A549 (cell line): Measurements from ENCODE around the gene CD300LF. TPM values are rescaled to one million over a fixed set of nuclear protein-coding genes. Genes with fewer than 3 reads are reported as not detected.

ENCODE experiments used
- ATAC-seq, 2 experiments: fragments of 200-7000 bp in 1 of 2; fragments of >200 bp in 1 of 2; cut with Nextera tagmentation in 1 of 2; cut with Tn5 transposase in 1 of 2; 3 replicates each; pipeline versions ENCODE4 v1.8.0 to v1.9.1; 2018 to 2020; ENCODE audit warnings: mild to moderate bottlenecking in 1 of 2, moderate library complexity in 1 of 2
- CTCF ChIA-PET: fragments of 300-600 bp; sonication (Branson Sonifier 250); formaldehyde crosslinking; extraction: SDS; loops from one replicate; lab custom pipeline; 2021; ENCODE audit warnings: antibody characterized with exemption, inconsistent platforms; lab: Yijun Ruan, JAX
- POLR2A ChIA-PET: fragments of 350-600 bp; formaldehyde crosslinking; extraction: SDS; loops from one replicate; lab custom pipeline; 2021; ENCODE audit warnings: antibody characterized with exemption, inconsistent platforms; lab: Yijun Ruan, JAX
- DNase-seq, 2 experiments: peaks; one replicate each; pipeline versions ENCODE4 v3.0.0 to v3.0.0-alpha.2; 2011 to 2016; ENCODE audit warnings: low read depth in 1 of 2, low spot score in 1 of 2
- FAIRE-seq: peaks from 2 replicates; lab custom pipeline; 2011; peaks lifted over from hg19 to GRCh38; lab: Jason Lieb, UNC
- H3K27ac ChIP-seq, 2 experiments: fragments of >200 bp; sonication (Bioruptor Twin); formaldehyde crosslinking; 3 replicates each; pipeline ENCODE4 v1.5.1; 2016 to 2017
- H3K4me1 ChIP-seq: fragments of >200 bp; sonication (Bioruptor Twin); formaldehyde crosslinking; 3 replicates; pipeline ENCODE4 v1.6.1; 2016
- H3K4me2 ChIP-seq: fragments of >200 bp; sonication (Bioruptor Twin); formaldehyde crosslinking; 3 replicates; pipeline ENCODE4 v1.6.1; 2016
- H3K4me3 ChIP-seq: fragments of >200 bp; sonication (Bioruptor Twin); formaldehyde crosslinking; 3 replicates; pipeline ENCODE4 v1.5.1; 2016
- H3K9me3 ChIP-seq: fragments of >200 bp; sonication (Bioruptor Twin); formaldehyde crosslinking; 3 replicates; pipeline ENCODE4 v1.6.1; 2016
- CBX8 ChIP-seq: fragments of 200-600 bp; sonication (generic); IDR thresholded peaks from 2 replicates; pipeline ENCODE4 v1.6.1; 2016
- CEBPB ChIP-seq, 2 experiments: fragments of >200 bp in 1 of 2; sonication (Bioruptor Twin) in 1 of 2; formaldehyde crosslinking in 1 of 2; IDR thresholded peaks; 2 replicates each; pipeline ENCODE4 v1.6.1; 2012 to 2016
- CHD2 ChIP-seq: fragments of 150-350 bp; IDR thresholded peaks from 2 replicates; pipeline ENCODE4 v1.6.1; 2014; ENCODE audit warnings: low read length; ENCODE audit not compliant: partially characterized antibody
- EHF ChIP-seq: fragments of 250-450 bp; sonication (Bioruptor Pico); IDR thresholded peaks from 2 replicates; pipeline ENCODE4 v1.5.0; 2020; ENCODE audit warnings: mild to moderate bottlenecking
- EP300 ChIP-seq, 2 experiments: fragments of >200 bp; sonication (Bioruptor Twin); formaldehyde crosslinking; IDR thresholded peaks; 2 replicates in 1 of 2; 3 replicates in 1 of 2; pipeline ENCODE4 v1.6.1; 2016 to 2017
- ESRRA ChIP-seq: fragments of 150-350 bp; IDR thresholded peaks from 2 replicates; pipeline ENCODE4 v1.6.1; 2014; ENCODE audit warnings: mild to moderate bottlenecking, low read length, borderline replicate concordance
- FOSB ChIP-seq: fragments of 250-450 bp; sonication (Bioruptor Pico); IDR thresholded peaks from 2 replicates; pipeline ENCODE4 v1.5.0; 2020; ENCODE audit warnings: mild to moderate bottlenecking, moderate library complexity
- FOSL2 ChIP-seq, 2 experiments: fragments of 450-650 bp in 1 of 2; fragments of >200 bp in 1 of 2; sonication (Bioruptor Twin) in 1 of 2; formaldehyde crosslinking; IDR thresholded peaks; 2 replicates each; pipeline versions ENCODE4 v1.5.0 to v1.6.1; 2016 to 2020; ENCODE audit warnings: mild to moderate bottlenecking in 1 of 2, moderate library complexity in 1 of 2
- HEYL ChIP-seq: fragments of 250-450 bp; sonication (Bioruptor Pico); IDR thresholded peaks from 2 replicates; pipeline ENCODE4 v1.8.0; 2021; ENCODE audit warnings: mild to moderate bottlenecking, moderate library complexity
- HMGXB4 ChIP-seq: fragments of 250-450 bp; sonication (Bioruptor Pico); IDR thresholded peaks from 2 replicates; pipeline ENCODE4 v1.5.0; 2021; ENCODE audit warnings: mild to moderate bottlenecking, moderate library complexity, borderline replicate concordance
- HOXB5 ChIP-seq: fragments of 250-450 bp; sonication (Bioruptor Pico); IDR thresholded peaks from 2 replicates; pipeline ENCODE4 v1.5.0; 2020; ENCODE audit warnings: mild to moderate bottlenecking, moderate library complexity
- JUN ChIP-seq, 2 experiments: fragments of >200 bp; sonication (Bioruptor Twin); formaldehyde crosslinking; IDR thresholded peaks; 2 replicates in 1 of 2; 3 replicates in 1 of 2; pipeline ENCODE4 v1.6.1; 2016 to 2017
- NPAS2 ChIP-seq: fragments of 250-450 bp; sonication (Bioruptor Pico); IDR thresholded peaks from 2 replicates; pipeline ENCODE4 v1.8.0; 2022; ENCODE audit warnings: mild to moderate bottlenecking, moderate library complexity, borderline replicate concordance
- POLR2A ChIP-seq: IDR thresholded peaks from 2 replicates; pipeline ENCODE4 v1.6.1; 2012; ENCODE audit warnings: mild to moderate bottlenecking, low read length
- POLR2AphosphoS2 ChIP-seq: conservative IDR thresholded peaks from 2 replicates; pipeline ENCODE4 v1.6.1; 2012; ENCODE audit warnings: low read length, improper control_type of control experiment, inconsistent platforms
- RAD21 ChIP-seq, 2 experiments: fragments of >200 bp in 1 of 2; sonication (Bioruptor Twin) in 1 of 2; formaldehyde crosslinking in 1 of 2; IDR thresholded peaks in 1 of 2; conservative IDR thresholded peaks in 1 of 2; 2 replicates in 1 of 2; 3 replicates in 1 of 2; pipeline ENCODE4 v1.6.1; 2012 to 2018; ENCODE audit warnings: inconsistent platforms in 1 of 2
- RFX5 ChIP-seq: fragments of 450-650 bp; IDR thresholded peaks from 2 replicates; pipeline ENCODE4 v1.7.1; 2014; ENCODE audit warnings: antibody characterized with exemption, mild to moderate bottlenecking, moderate library complexity
- SREBF2 ChIP-seq: fragments of 450-650 bp; IDR thresholded peaks from 2 replicates; pipeline ENCODE4 v1.6.1; 2014; ENCODE audit warnings: mild to moderate bottlenecking, moderate library complexity
- ZNF302 ChIP-seq: fragments of 250-450 bp; sonication (Bioruptor Pico); IDR thresholded peaks from 2 replicates; pipeline ENCODE4 v1.9.0; 2021; ENCODE audit warnings: inconsistent platforms, mild to moderate bottlenecking, moderate library complexity
- ZSCAN20 ChIP-seq: fragments of 250-450 bp; sonication (Bioruptor Pico); IDR thresholded peaks from 2 replicates; pipeline ENCODE4 v1.8.0; 2022; ENCODE audit warnings: mild to moderate bottlenecking, moderate library complexity
- WGBS: methylation state at CpG from one replicate; pipeline ENCODE4 v1.1.6; 2017; ENCODE audit errors: missing lambda C conversion rate; 5-methylcytosine and 5-hydroxymethylcytosine counted together
- polyA plus RNA-seq, 4 experiments: library from polyadenylated mRNA; depleted of rRNA in 3 of 4; stranded (reverse); fragments of >200 nt; fragmentation: RNase III in 1 of 4; extraction: RNeasy Plus Mini Kit Qiagen cat#74134 plus additional on column Dnase treatment in 1 of 4; gene quantifications; 2 replicates in 3 of 4; 3 replicates in 1 of 4; pipeline ENCODE4 v1.2.3, GENCODE V29; 2011 to 2017
- TF ChIP-seq, protein P1 (sequence below): fragments of >200 bp; sonication (Bioruptor Twin); formaldehyde crosslinking; IDR thresholded peaks from 3 replicates; pipeline ENCODE4 v1.6.1; 2016
- TF ChIP-seq, protein P2 (sequence below): fragments of 200-600 bp; sonication (generic); IDR thresholded peaks from 2 replicates; pipeline ENCODE4 v1.6.1; 2016; ENCODE audit warnings: antibody characterized with exemption, mild to moderate bottlenecking, moderate library complexity

CD300LF gene
- polyA plus RNA-seq, 2 of the 4 experiments (the other 2 are of a cell fraction) = not detected

DNA sequence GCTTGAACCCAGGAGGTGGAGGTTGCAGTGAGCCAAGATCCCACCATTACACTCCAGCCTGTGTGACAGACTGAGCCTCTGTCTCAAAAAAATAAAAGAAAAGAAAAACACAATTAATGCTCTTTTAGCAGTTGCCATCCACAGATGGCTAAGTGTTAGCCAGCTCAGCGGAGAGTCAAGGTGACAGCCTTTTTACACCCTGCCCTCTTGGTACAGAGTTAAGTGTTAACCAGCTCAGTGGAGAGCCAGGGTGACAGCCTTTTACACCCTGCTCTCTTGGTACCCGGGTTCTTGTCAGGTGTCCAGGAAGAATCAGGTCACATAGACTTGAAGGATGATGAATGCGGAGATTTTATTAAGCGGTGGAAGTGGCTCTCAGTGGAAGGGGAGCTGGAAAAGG is 7.8 kb upstream of the CD300LF start:
- ChIA-PET CTCF (interaction anchor here (1.0 to 1.3 kb wide), 3 partner anchors 15 to 63 kb away, joined by 4 to 5 read pairs (median 4); no protein-coding TSS in a partner anchor), POLR2A (no interaction called here)
- TF ChIP-seq CBX8 (no peak), CHD2 (no peak), POLR2A (no peak), HOXB5 (CRISPR knock-in tag) (no peak), SREBF2 (no peak), RFX5 (no peak), POLR2AphosphoS2 (no peak), ESRRA (no peak), NPAS2 (no peak), FOSB (no peak), ZNF302 (CRISPR knock-in tag) (no peak), JUN (IDR thresholded peaks at IDR 0.05) (no peak), EP300 (IDR thresholded peaks at IDR 0.05) (no peak), HEYL (CRISPR knock-in tag) (no peak), RAD21 (conservative IDR thresholded peaks at IDR 0.05 in 1 of 2, IDR thresholded peaks at IDR 0.05 in 1 of 2) (no peak)
- TF ChIP-seq, protein P1, sequence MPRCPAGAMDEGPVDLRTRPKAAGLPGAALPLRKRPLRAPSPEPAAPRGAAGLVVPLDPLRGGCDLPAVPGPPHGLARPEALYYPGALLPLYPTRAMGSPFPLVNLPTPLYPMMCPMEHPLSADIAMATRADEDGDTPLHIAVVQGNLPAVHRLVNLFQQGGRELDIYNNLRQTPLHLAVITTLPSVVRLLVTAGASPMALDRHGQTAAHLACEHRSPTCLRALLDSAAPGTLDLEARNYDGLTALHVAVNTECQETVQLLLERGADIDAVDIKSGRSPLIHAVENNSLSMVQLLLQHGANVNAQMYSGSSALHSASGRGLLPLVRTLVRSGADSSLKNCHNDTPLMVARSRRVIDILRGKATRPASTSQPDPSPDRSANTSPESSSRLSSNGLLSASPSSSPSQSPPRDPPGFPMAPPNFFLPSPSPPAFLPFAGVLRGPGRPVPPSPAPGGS = no peak
- TF ChIP-seq, protein P2, sequence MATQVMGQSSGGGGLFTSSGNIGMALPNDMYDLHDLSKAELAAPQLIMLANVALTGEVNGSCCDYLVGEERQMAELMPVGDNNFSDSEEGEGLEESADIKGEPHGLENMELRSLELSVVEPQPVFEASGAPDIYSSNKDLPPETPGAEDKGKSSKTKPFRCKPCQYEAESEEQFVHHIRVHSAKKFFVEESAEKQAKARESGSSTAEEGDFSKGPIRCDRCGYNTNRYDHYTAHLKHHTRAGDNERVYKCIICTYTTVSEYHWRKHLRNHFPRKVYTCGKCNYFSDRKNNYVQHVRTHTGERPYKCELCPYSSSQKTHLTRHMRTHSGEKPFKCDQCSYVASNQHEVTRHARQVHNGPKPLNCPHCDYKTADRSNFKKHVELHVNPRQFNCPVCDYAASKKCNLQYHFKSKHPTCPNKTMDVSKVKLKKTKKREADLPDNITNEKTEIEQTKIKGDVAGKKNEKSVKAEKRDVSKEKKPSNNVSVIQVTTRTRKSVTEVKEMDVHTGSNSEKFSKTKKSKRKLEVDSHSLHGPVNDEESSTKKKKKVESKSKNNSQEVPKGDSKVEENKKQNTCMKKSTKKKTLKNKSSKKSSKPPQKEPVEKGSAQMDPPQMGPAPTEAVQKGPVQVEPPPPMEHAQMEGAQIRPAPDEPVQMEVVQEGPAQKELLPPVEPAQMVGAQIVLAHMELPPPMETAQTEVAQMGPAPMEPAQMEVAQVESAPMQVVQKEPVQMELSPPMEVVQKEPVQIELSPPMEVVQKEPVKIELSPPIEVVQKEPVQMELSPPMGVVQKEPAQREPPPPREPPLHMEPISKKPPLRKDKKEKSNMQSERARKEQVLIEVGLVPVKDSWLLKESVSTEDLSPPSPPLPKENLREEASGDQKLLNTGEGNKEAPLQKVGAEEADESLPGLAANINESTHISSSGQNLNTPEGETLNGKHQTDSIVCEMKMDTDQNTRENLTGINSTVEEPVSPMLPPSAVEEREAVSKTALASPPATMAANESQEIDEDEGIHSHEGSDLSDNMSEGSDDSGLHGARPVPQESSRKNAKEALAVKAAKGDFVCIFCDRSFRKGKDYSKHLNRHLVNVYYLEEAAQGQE = no peak
- FAIRE-seq (no peak), DNase-seq (no peak), ATAC-seq (no peak)
- Histone ChIP-seq H3K27ac (no peak overlapping the region), H3K4me3 (no peak overlapping the region), H3K9me3 (no peaks in the 10 kb centered on the region), H3K4me1 (no peaks in the 10 kb centered on the region), H3K4me2 (no peak overlapping the region)
- 60% methylated on average over 4 of the region's 4 CpGs for WGBS

- no peak; a peak in 1 of 6 replicates for ATAC-seq
- 8% methylated on average over 4 of the region's 4 CpGs for WGBS
- Histone ChIP-seq H3K27ac (no peak overlapping the region), H3K4me3 (no peak overlapping the region), H3K9me3 (no peaks in the 10 kb centered on the region), H3K4me2 (no peak overlapping the region)
- POLR2A ChIA-PET = no interaction called here
- CTCF ChIA-PET = interaction anchor here (0.7 to 2.9 kb wide), 4 partner anchors 10 to 58 kb away, joined by 3 to 12 read pairs (median 8); partner anchors contain the start of gene RAB37
- TF ChIP-seq ZSCAN20 (CRISPR knock-in tag) (no peak), RFX5 (no peak), ESRRA (no peak), CEBPB (IDR thresholded peaks at IDR 0.05) (no peak), FOSL2 (IDR thresholded peaks at IDR 0.05) (no peak), FOSL2 (CRISPR knock-in tag; IDR thresholded peaks at IDR 0.05) (no peak), EHF (CRISPR knock-in tag) (no peak), CBX8 (no peak), HMGXB4 (CRISPR knock-in tag) (no peak)
- TF ChIP-seq, all 56 proteins: peak for 0
- DNase-seq (no peak), FAIRE-seq (no peak)
- H3K4me1 ChIP-seq = no peaks in the 10 kb centered on the region
Observed at GRCh38 chr17:74715144-74715543, 2.4 kb upstream of the CD300LF start.
